ENCODE measurements around the gene NKX1-1.
"Not testable (repeated sequence)": the region's sequence is repeated elsewhere in the genome, so short reads cannot be mapped to it uniquely, and the experiment has no call there.

NKX1-1 gene

DNA sequence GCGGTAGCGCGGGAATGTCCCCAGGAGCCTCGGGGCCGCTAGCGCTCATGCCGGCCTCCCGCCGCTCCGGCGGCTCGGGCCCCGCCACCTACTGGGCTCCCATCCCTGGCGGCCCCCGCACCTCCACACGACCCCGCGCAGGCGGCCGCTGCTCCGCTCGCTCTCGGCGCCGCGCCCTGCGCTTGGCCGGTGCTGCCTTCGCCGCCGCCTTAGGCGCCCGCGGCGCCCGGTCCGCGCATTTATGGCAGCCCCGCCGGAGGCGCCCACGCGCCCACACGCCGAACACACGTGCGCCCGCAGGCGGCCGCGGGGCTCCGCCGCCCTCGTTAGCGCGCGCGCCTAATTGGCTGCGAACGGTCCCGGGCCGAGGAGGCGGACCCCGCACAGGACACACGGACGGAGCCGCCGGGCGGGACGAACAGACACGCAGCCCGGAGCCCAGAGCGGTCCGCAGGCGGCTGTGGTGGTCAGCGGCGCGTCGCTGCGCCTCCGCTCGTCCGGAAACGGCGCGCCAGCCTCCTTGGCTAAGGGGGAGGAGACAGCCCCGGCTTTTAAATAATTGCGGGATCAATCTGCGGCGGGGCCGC is at the start of gene NKX1-1:
NKX1-1 (minus strand) TSS at position 49 of the 587 bp plus-strand sequence; CDS start at position 49, 0 bp downstream.
- DNase-seq (ENCODE audit: low read depth), result no peak

DNA sequence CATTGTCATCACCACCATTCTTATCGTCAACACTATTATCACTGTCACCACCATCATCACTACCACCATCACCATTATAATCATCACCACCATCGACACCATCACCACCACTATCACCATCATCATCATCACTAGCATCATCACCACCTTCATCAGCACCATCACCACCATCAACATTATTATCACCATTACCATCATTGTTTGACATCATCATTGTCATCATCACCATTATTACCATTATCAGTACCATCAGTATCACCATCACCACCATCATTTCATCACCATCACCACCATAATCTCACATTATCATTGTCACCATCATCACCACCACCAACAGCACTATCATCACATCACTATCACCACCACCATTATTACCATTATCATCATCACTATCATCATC is 47.5 kb upstream of the NKX1-1 start:
- DNase-seq (ENCODE audit: low read depth), result no peak

DNA sequence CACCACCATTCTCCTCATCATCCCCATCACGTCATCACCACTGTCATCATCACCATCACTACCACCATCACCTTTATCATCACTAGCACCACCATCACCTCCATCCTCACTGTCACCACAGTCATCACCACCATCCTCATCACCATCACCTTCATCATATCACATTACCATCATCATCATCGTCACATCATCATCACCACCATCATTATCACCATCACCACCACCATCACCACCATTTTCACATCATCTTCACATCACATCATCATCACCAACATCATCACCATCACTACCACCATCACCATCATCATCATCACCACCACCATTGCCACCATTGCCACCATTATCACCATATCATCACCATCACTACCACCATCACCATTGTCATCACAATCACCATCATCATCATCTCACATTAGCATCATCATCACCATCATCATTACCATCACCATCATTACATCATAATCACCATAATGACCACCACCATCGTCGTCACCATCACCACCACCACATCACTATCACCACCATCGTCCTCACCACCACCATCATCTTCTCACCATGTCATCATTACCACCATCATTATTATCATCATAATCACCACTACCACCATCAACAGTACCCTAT is 46.3 kb upstream of the NKX1-1 start:
- DNase-seq (ENCODE audit: low read depth), result no peak

DNA sequence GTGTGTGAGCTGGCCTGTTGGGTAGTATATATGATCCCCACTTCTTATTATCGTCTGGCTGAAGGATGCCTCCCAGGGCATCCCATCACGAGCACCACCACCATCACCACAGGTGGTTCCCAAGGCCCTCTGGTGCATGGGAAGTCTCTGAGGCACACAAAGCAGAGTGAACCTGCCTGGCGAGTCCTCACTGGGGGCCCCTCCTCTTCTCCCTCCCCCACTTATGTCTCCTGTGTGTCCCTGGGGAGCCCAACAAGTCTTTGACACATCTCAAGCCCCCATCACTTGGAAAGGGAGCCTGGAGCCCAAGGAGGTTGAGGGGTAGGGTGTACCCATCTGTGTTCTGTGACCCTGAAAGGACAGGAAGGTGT is 45.5 kb upstream of the NKX1-1 start:
- no peak for DNase-seq (ENCODE audit: low read depth)

DNA sequence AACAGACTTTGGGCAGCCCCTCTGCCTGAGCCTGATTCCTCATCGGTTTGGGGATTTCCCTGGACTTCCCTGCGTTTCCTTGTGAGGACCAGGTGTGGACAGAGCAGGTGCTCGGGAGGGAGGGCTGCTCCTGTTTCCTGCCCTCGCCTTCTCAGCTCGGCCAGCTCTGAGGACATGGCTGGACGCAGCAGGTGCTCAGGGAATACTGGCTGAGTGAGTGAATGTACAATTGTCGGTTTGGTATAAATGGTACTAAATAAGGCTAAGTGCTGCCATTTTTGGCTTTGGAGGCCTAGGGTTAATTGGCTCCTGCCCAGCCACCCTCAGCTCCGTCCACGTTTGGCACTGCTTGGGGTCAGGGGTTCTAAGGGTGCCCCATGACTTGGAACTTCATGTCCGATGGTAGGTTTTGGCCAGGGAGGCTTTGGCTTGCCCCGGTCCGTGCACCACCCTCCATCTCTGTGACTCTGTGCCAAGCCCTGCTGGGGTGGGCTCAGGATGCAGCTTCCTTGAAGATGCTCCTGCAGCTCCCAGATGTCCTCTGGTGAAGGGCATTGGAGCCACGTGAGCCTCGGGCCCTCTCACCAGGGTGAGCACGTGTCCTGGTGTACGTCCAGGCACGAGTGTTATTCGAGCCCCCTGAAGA is 45.0 kb upstream of the NKX1-1 start:
- no peak for DNase-seq (ENCODE audit: low read depth)

DNA sequence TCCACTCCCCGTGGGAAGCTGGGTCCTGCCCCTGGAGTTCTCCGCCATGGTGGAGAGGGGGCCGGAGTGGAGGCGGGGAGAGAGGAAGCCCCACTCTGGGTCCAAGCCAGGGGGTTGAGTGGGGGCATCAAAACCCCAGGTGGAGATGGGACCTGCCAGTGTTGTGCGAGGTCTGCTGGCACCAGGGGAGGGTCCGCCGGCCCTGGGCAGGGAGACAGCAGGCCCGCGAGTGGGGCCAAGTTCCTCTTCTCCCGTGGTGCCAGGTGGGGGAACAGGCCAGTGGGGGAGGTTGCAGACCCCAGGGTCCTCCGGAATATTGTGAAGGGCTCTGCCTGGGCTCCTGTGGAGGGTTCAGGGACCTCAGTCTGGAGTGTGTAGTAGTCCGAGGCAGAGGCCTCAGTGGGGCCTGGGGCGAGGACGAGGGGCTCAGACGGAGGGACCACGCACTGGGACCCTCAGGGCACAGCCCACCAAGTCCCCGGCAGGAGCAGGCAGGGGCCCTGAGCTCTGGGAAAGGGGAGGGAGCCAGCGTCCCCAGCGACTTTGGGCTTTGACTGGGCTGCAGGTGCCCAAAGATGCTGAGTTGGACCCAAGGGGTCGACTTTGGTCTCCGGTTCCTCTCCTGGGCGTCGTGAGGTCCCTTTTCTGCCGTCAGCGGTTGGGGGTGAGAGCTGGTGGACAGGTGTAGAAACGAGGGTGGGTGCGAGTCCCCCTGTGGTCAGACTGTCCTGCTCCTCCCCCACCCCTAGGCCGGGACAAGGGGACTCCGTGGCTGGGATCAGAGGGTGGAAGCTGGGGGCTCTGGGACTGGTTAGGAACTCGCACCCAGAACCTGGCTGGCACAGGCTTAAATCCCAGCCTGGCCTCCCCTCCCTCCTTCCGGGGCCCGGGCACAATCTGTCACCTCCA is 43.8 kb upstream of the NKX1-1 start:
- no peak for DNase-seq (ENCODE audit: low read depth)

DNA sequence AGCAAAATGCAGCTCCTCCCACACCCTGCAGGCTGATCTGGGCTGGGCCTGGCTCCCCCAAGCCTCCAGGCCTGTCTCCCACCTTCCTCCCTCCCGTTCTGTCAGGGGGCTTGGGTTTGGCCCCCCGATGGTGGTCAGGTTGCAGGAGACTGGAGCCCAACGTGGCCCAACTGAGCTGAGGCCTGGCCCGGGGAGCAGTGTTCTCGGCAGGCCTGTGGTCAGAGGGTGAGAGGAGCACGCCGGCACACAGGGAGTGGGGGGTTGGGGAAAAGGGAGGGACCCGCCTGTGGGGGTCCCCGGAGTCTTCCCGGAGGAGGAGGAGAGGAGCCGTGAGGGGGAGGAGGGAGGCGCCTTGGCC is 43.2 kb upstream of the NKX1-1 start:
- no peak for DNase-seq (ENCODE audit: low read depth)

DNA sequence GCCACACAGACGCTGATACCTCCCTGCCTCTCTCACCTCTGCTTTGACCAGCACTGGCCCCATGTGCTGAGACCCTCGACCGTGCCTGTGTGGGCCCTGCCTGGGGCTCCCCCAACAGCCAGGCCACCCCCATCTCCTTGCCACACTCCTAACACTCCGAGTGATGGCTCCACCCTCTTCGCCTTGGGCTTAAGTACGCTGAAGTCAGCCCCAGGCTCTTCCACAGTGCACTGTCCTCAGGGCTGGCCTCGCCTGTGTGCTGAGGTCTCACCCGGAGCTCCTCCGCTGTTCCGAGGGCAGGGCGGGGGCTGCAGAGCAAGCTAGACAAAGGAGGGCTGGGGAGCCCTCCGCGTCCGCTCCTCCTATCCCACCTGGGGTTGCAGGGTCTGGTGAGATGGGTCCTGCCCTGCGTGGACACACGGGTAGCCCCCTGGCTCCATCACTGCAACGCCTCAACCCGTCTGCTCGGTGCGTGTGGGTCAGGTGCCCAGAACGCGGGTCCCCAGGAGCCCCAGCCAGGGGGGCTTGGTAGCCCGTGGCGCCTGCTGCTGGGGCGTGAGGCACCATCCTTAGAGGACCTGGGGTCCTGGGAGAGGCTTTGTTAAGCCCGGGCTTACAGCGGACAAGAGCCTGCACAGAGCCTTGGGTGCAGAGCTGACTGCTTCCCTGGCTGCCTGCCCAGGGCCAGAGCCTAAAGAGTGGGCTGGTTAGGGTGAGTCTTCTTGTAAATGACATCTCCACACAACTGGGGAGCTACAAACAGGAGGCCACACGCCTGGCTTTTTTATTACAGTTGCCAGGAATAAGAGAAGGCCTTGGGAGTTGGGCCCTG is 42.6 kb upstream of the NKX1-1 start:
- DNase-seq (ENCODE audit: low read depth), result no peak

DNA sequence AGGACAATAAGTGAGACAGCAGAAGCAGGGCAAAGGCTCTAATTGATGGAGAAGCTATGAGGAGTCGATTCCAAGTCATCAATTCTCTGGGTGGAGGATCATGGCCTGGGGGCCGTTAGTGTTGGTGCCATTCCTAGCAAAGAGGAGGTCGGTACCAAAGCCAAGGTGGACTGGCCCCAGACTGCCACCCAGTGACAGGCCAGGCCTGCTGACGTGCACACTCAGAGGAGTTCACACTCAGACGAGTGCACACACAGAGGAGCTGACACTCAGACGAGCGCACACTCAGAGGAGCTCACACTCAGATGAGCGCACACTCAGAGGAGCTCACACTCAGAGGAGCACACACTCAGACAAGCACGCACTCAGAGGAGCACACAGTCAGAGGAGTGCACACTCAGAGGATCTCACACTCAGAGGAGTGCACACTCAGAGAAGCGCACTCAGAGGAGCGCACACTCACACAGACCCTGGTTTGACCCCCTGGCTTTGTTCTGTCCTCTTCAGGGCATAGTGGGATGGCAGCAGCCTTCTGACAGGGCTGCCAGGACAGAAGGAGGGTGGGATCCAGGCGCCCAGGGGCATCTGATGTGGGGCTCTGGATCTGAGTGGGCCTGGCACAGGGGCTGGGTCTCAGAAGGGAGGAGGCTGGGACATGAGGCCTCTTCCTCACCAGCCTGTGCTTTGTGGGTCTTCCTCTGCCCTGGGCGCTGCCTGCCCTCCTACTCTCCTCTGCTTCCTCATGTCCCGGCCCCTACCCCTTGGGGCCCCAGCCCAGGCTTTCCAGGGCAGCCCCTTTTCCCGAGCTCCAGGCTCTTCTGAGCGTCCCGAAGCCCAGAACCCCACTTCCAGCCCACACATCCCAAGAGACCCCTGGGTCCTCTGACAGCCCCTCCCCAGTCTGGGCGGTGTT is 41.7 kb upstream of the NKX1-1 start:
- no peak for DNase-seq (ENCODE audit: low read depth)

DNA sequence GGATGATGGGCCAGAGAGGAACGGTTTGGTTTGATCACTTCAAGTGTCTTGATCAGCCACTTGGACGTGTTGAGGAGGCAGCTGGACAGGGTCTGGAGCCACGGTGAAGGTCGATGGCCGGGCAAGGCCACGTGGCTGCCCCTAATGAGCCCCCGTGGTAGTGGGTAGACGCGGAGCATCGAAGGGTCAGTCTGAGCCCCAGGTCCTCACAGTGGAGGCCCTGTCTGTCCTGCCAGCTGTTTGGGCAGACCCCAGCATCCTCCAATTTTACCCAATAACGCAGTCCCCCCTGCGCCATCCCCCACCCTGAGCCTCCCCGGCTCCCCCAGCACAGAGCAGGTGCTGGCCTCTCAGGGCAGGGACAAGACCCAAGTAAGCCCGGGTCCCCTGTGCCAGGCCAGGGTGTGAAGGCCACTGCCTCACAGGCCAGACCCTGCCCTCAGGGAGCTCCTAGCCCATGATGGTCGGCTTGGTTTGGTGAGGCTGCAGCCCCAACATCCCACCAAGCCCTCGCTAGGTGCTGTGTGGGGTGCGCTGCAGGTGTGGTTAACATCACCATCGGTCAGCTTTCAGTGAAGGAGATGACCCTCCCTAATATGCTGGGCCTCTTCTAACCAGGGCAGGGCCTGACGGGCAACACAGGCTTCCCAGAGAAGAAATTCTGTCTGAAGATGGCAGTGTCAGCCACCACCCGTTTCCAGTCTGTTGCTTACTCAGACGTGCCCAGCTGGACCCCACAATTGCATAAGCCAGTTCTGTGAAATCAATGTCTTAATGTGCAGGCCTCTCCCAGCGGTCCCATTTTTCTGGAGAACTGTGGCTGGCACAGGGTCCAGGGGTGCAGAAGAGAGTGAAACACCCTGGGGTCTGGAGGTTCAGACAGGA is 40.5 kb upstream of the NKX1-1 start:
- DNase-seq (ENCODE audit: low read depth), result no peak

DNA sequence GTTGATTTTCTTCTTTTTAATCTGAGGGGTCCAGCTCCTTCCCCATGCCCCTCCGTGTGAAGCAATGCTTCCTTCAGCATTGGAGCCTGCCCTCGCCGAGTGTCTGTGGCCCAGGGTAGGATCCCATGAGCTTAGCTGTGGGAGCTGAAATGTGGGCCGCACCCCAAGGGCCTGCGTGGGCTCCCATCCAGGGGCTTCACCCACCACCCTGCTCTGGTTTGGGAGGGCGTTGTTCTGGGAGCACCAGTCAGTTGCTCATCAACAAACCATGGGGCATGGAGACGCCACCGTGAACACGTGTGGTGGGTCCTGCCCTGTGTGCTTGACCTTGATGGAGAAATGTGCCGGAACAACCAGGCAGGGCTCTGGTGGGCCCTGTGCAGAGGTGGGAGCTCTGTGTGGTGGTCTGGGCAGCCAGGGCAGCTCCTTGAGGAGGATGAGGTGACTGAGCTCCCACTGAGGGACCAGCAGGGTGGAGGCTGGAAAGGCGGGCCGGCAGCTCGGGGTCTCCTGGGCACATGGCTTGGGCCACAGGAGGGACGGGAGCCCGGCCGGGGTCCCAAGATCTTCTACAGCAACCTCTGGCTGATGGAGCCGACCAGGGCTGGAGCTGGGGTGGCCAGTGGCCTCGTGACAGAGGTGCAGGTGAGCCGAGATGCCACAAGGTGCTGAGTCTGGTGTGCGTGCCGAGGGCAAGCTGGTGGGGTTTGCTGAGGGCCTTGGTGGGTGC is 39.6 kb upstream of the NKX1-1 start:
- no peak for DNase-seq (ENCODE audit: low read depth)

DNA sequence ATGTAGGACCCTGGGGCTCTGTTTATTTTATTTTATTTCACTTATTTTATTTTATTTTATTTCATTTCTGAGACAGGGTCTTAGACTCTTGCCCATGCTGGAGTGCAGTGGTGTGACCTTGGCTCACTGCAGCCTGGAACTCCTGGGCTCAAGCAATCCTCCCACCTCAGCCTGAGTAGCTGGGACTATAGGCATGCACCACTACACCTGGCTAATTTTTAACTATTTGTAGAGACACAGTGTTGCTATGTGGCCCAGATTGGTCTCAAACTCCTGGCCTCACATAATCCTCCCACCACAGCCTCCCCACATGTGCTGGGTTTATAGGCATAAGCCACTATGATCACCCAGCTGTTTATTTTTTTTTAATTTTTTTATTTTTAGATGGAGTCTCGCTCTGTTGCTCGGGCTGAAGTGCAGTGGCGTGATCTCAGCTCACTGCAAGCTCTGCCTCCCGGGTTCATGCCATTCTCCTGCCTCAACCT is 37.5 kb upstream of the NKX1-1 start:
- not testable (repeated sequence) for DNase-seq (ENCODE audit: low read depth)

DNA sequence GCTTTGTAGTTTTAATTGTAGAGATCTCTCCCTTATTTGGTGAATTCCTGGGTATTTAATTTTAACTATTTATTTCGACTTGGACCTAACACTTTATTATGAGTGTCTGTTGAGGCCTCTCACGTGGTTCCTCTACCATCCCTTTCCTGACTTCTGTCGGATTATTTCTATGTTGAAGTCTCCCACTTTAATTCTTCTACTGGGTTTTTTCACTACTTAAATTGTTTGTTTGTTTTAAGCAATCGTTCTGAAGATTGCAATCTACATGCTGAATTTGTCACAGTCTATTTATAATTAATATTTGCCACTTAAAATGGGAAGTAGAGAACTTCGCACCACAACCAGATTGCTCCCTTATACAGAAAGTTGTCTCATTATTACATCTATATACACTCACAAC is 20.8 kb upstream of the NKX1-1 start:
- no peak for DNase-seq (ENCODE audit: low read depth)

DNA sequence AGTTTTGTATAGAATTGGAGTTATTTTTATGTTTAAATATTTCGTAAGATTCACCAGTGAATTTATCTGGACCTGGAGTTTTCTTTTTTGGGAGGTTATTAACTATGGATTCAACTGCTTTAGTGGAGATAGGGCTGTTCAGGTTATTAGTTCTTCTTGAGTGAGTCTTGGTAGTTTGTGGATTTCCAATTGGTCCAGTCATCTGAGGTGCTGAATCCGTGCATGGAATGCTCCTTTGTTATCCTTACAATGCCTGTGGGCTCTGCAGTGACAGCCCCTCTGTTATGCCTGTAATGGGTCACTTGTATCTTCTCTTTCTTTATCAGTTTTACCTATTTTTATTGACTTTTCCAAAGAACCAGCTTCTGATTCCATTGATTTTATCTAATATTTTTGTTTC is 15.4 kb upstream of the NKX1-1 start:
- DNase-seq (ENCODE audit: low read depth), result no peak

DNA sequence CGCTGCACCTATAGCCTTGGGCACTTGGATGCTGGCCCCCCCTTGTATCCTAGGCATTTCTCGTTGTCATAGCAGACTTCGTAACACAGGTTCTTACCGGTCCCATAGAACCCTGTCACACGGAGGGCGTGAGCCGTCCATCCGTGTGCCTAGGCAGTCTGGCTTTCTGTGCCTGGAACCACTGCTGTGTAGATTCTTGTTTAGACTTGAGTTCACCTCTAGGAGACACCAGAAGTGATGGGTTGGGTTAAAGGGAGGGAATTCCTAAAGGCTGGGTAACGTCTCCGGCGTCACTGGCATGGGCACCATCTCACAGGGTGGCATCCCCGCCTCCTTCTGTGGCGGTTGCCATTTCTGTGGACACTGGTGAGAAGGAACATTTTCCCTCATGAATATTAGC is 13.5 kb upstream of the NKX1-1 start:
- no peak for DNase-seq (ENCODE audit: low read depth)

DNA sequence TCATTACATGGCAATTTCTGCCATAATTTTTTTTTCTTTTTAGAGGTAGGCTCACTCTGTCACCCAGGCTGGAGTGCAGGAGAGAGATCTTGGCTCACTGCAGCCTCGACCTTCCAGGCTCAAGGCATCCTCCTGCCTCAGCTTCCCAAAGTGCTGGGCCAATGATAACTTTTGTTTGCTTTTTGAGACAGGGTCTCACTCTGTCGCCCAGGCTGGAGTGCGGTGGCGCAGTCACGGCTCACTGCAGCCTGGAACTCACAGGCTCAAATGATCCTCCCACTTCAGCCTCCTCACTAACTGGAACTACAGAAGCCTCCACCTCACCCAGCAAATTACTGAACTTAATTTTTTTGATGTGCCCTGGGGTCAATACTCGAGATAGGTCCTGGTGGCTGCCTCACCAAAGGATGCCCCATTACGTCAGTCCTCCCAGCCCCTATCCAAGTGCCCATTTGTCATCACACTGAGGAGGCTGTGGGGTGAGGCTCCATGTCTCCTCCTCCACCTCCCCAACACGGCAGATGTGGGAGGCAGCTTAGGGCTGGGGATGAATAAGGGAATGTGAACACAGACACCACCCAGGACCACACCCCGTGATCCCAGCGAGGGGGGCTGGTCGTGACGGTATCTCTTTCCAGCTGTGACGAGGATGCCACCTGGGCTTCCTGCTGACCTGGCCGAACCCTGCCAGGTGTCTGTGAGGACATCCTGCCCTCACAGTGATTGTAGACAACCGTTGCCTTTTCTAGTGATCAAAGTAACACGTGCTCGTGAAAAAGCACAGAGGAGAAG is 12.4 kb upstream of the NKX1-1 start:
- DNase-seq (ENCODE audit: low read depth), result no peak

DNA sequence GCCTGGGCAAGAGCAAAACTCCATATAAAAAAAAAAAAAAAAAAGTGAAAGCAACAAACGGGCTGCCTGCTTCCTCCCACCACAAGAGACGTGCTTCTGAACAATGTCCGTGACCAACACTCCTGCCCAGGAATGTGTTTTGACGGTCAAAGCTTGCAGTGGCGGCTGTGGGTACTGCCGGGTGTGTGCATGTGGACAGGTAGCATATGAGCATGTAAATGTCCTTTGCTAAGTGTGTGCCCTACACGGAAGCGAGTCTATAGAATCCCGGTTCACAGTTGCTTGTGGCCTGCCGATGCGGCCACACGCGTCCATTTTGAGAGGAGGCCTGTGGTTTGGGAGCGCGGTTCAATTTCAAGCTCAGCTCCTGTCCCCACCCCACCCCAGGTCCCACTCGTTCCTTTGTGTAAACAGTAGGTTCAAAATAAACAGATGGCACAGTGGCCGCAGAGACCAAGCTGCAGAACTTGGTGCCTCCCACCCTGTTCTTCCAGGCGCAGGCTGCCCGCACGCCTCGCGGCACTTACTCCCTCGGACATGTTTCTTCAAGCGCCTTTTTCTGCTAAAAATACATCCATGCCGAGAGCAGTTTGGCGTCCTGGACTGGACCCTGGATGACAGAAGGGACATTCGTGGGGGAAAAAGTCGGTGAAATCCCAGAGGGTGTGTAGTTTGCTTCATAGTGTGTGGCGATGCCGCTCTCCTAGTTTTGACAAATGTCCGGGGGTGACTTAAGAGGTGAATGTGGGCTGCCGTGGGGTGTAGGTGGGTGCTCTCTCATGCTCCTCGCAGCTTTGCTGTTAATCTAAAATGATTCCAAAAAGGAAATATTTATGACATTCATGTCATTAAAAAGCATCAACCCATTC is 11.5 kb upstream of the NKX1-1 start:
- no peak for DNase-seq (ENCODE audit: low read depth)

Measured in fibroblast of the conjunctiva (primary cell).